Neural progenitor cell (in vitro differentiated cells): ENCODE data around the gene WWTR1. TPM values are rescaled to one million over a fixed set of nuclear protein-coding genes. Genes with fewer than 3 reads are reported as not detected.

Source experiments
- DNase-seq: peaks from one replicate; pipeline ENCODE4 v3.0.0-alpha.2; 2016; ENCODE audit warnings: low spot score
- H2AFZ ChIP-seq: fragments of 200-600 bp; sonication (generic); replicated peaks from 2 replicates; pipeline ENCODE4 v1.6.1; 2016; ENCODE audit warnings: antibody characterized with exemption
- H3F3A ChIP-seq: fragments of 200-600 bp; sonication (generic); 2 replicates; pipeline ENCODE4 v1.6.1; 2016; ENCODE audit warnings: antibody characterized with exemption, low read depth
- H3K27ac ChIP-seq: fragments of 200-600 bp; sonication (generic); 2 replicates; pipeline ENCODE4 v1.5.1; 2016; ENCODE audit warnings: mild to moderate bottlenecking
- H3K27me3 ChIP-seq: fragments of 200-600 bp; sonication (generic); 2 replicates; pipeline ENCODE4 v1.6.1; 2016; ENCODE audit warnings: mild to moderate bottlenecking, moderate library complexity
- H3K36me3 ChIP-seq: fragments of 200-600 bp; sonication (generic); 2 replicates; pipeline ENCODE4 v1.5.1; 2016
- H3K4me1 ChIP-seq: fragments of 200-600 bp; sonication (generic); 2 replicates; pipeline ENCODE4 v1.6.1; 2016; ENCODE audit warnings: mixed run types
- H3K4me2 ChIP-seq: fragments of 200-600 bp; sonication (generic); 2 replicates; pipeline ENCODE4 v1.6.1; 2016
- H3K4me3 ChIP-seq: fragments of 200-600 bp; sonication (generic); 2 replicates; pipeline ENCODE4 v1.5.1; 2016
- H3K79me2 ChIP-seq: fragments of 200-600 bp; sonication (generic); 2 replicates; pipeline ENCODE4 v1.6.1; 2016; ENCODE audit warnings: low read depth
- H3K9ac ChIP-seq: fragments of 200-600 bp; sonication (generic); 2 replicates; pipeline ENCODE4 v1.6.1; 2016
- H3K9me3 ChIP-seq: fragments of 200-600 bp; sonication (generic); 2 replicates; pipeline ENCODE4 v1.5.1; 2016; ENCODE audit warnings: low read depth
- H4K20me1 ChIP-seq: fragments of 200-600 bp; sonication (generic); 2 replicates; pipeline ENCODE4 v1.6.1; 2016; ENCODE audit warnings: low read depth
- H3K27ac Mint-ChIP-seq: 3 replicates; pipeline ENCODE4 v1.8.0; 2021; ENCODE audit warnings: mixed read lengths
- H3K27me3 Mint-ChIP-seq: 2 replicates; pipeline ENCODE4 v1.8.0; 2022; ENCODE audit warnings: low read depth, mild to moderate bottlenecking, inconsistent platforms, moderate library complexity, mixed read lengths; ENCODE audit not compliant: insufficient read depth
- H3K36me3 Mint-ChIP-seq: 3 replicates; pipeline ENCODE4 v1.8.0; 2021; ENCODE audit warnings: mixed read lengths
- H3K4me1 Mint-ChIP-seq: 3 replicates; pipeline ENCODE4 v1.8.0; 2021; ENCODE audit warnings: mixed read lengths
- H3K4me3 Mint-ChIP-seq: 3 replicates; pipeline ENCODE4 v1.8.0; 2021; ENCODE audit warnings: mild to moderate bottlenecking, moderate library complexity, mixed read lengths
- H3K9me3 Mint-ChIP-seq: 3 replicates; pipeline ENCODE4 v1.8.0; 2020; ENCODE audit warnings: mixed read lengths
- EZH2 ChIP-seq: fragments of 200-600 bp; sonication (generic); IDR thresholded peaks from 2 replicates; pipeline ENCODE4 v1.6.1; 2017; ENCODE audit warnings: antibody characterized with exemption, mild to moderate bottlenecking, moderate library complexity
- EZH2phosphoT487 ChIP-seq: fragments of 200-600 bp; sonication (generic); IDR thresholded peaks from 2 replicates; pipeline ENCODE4 v1.6.1; 2017; ENCODE audit warnings: antibody characterized with exemption
- total RNA-seq: library from RNA; depleted of rRNA; stranded (reverse); fragments of >200 nt; gene quantifications from 2 replicates; pipeline ENCODE4 v1.2.3, GENCODE V29; 2015; ENCODE audit warnings: low replicate concordance
- TF ChIP-seq, protein P1 (sequence below): fragments of 200-600 bp; sonication (generic); IDR thresholded peaks from 2 replicates; pipeline ENCODE4 v1.5.1; 2017; ENCODE audit warnings: antibody characterized with exemption, mild to moderate bottlenecking

The WWTR1 gene
- total RNA-seq, 1 donor from 2014 or later = 13.9 TPM

DNA sequence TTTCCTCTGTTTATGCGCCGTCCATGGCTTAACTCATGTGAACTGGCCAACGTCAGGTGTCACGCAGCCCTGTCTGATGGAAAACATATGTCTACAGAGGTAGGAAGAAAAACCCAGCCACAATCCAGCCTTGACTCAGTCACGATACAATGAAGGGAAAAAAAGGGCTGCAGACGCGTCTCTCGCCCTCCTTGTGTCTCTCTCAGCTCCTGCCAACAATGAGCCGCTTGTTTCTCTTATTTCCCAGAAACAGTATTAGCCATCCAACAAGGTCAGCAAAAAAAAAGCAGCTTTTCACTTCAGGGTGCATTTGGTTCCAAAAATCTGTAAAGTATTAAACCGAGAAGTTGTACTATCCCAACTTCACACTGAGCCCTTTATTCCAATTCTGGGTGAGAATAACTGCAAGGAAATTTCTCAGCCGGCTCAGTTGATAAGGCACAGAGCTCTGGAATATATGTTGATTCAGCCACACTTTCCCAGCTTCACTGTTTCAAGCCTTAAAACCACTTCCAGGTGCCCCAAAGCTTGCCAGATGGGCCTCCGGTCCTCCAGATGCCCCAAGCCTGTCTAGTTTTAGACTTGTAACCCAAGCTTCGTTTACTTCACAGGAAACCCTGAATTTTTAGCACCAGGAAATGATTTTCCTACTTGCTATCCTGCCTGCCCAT lies 103.9 kb downstream of the WWTR1 start:
- H3K9ac ChIP-seq = no peak overlapping the region
- Mint-ChIP-seq H3K27me3 (no peaks in the 10 kb centered on the region), H3K36me3 (peaks cover 6% of the 10 kb centered on the region), H3K9me3 (no peaks in the 10 kb centered on the region), H3K4me1 (peaks cover 30% of the 10 kb centered on the region), H3K27ac (peak overlapping the region; percentile 37), H3K4me3 (no peak overlapping the region)
- H3K36me3 ChIP-seq = no peaks in the 10 kb centered on the region
- H3K4me2 ChIP-seq = no peak overlapping the region
- peaks cover 7% of the 10 kb centered on the region for H3F3A ChIP-seq
- H3K4me1 ChIP-seq = peaks cover 29% of the 10 kb centered on the region
- no peak for DNase-seq
- H3K27ac ChIP-seq = peak overlapping the region; percentile 64
- TF ChIP-seq, protein P1, sequence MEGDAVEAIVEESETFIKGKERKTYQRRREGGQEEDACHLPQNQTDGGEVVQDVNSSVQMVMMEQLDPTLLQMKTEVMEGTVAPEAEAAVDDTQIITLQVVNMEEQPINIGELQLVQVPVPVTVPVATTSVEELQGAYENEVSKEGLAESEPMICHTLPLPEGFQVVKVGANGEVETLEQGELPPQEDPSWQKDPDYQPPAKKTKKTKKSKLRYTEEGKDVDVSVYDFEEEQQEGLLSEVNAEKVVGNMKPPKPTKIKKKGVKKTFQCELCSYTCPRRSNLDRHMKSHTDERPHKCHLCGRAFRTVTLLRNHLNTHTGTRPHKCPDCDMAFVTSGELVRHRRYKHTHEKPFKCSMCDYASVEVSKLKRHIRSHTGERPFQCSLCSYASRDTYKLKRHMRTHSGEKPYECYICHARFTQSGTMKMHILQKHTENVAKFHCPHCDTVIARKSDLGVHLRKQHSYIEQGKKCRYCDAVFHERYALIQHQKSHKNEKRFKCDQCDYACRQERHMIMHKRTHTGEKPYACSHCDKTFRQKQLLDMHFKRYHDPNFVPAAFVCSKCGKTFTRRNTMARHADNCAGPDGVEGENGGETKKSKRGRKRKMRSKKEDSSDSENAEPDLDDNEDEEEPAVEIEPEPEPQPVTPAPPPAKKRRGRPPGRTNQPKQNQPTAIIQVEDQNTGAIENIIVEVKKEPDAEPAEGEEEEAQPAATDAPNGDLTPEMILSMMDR = no peak
- TF ChIP-seq EZH2 (no peak), EZH2phosphoT487 (no peak)
- no peaks in the 10 kb centered on the region for H3K79me2 ChIP-seq
- H2AFZ ChIP-seq = no peak overlapping the region
- H3K27me3 ChIP-seq = no peaks in the 10 kb centered on the region
- H3K9me3 ChIP-seq = no peaks in the 10 kb centered on the region
- no peak overlapping the region for H3K4me3 ChIP-seq
- no peaks in the 10 kb centered on the region for H4K20me1 ChIP-seq

DNA sequence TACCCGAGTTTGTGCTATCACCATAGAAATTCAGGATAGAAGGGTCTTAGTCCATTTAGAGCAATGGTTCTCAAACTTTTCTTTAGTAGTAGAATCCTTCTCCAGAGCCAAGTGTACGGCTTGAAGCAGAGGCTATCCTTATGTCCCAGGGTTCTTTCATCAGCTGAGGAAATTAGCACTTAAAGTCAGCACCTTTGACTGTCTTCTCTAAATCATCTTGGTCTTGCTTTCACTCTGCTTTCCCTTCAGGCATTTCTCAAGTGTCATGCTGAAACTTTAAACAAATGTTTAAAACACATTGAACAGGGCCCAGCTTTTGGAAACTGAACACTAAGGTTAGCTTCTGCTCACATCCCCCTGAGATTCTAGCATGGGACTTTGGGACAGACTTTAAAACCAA lies 105.1 kb downstream of the WWTR1 start:
- Mint-ChIP-seq H3K9me3 (no peaks in the 10 kb centered on the region), H3K4me1 (peaks cover 34% of the 10 kb centered on the region), H3K4me3 (no peak overlapping the region), H3K27me3 (no peaks in the 10 kb centered on the region), H3K36me3 (peaks cover 6% of the 10 kb centered on the region), H3K27ac (no peak overlapping the region)
- DNase-seq = no peak
- Histone ChIP-seq H3K4me3 (no peak overlapping the region), H3K4me2 (no peak overlapping the region), H3K79me2 (no peaks in the 10 kb centered on the region), H3F3A (peaks cover 7% of the 10 kb centered on the region), H3K27me3 (no peaks in the 10 kb centered on the region), H4K20me1 (no peaks in the 10 kb centered on the region), H3K4me1 (peaks cover 34% of the 10 kb centered on the region), H3K27ac (no peak overlapping the region), H3K9me3 (no peaks in the 10 kb centered on the region), H3K9ac (no peak overlapping the region), H3K36me3 (no peaks in the 10 kb centered on the region), H2AFZ (no peak overlapping the region)
- TF ChIP-seq, protein P1 = no peak
- TF ChIP-seq EZH2phosphoT487 (no peak), EZH2 (no peak)

DNA sequence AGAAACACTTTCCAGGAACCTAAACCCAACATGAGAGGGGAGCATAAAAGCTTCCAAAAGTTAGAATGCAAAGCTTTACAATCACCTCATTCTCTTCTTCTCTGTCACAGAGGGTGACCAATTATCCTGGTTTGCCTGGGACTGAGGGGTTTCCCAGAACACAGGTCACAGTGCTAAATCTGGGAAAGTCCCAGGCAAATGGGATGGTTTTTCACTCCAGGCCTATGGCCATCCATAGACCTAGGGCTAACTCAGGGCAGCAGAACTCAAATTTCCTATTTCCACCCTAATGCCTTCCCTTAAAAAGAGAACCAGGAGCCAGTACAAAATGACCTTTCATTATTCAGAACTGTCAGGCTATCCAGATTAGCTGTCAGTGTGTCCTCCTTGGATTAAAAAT lies 106.3 kb downstream of the WWTR1 start:
- Mint-ChIP-seq H3K27me3 (no peaks in the 10 kb centered on the region), H3K36me3 (peaks cover 6% of the 10 kb centered on the region), H3K4me3 (no peak overlapping the region), H3K9me3 (no peaks in the 10 kb centered on the region), H3K4me1 (peaks cover 33% of the 10 kb centered on the region), H3K27ac (no peak overlapping the region)
- no peak for DNase-seq
- no peak for TF ChIP-seq EZH2phosphoT487
- TF ChIP-seq, protein P1 = no peak
- no peak for TF ChIP-seq EZH2
- H2AFZ ChIP-seq = no peak overlapping the region
- H3K4me2 ChIP-seq = no peak overlapping the region
- no peak overlapping the region for H3K27ac ChIP-seq
- no peaks in the 10 kb centered on the region for H3K36me3 ChIP-seq
- H3K79me2 ChIP-seq = no peaks in the 10 kb centered on the region
- no peaks in the 10 kb centered on the region for H3K9me3 ChIP-seq
- H3F3A ChIP-seq = peaks cover 7% of the 10 kb centered on the region
- peaks cover 34% of the 10 kb centered on the region for H3K4me1 ChIP-seq
- H3K4me3 ChIP-seq = no peak overlapping the region
- no peaks in the 10 kb centered on the region for H3K27me3 ChIP-seq
- no peak overlapping the region for H3K9ac ChIP-seq
- H4K20me1 ChIP-seq = no peaks in the 10 kb centered on the region
